HCT116 (cell line): ENCODE measurements around the gene IGSF23. TPM values are rescaled to one million over a fixed set of nuclear protein-coding genes. Genes with fewer than 3 reads are reported as not detected.

Experiments
- ATAC-seq: fragments of 200-7000 bp; cut with Tn5 transposase; 2 replicates; pipeline ENCODE4 v1.9.1; 2020; ENCODE audit warnings: mild to moderate bottlenecking, moderate library complexity
- BruUV-seq: library from RNA; stranded (reverse); fragments of 400-500 nt; replicated peaks from 2 replicates; lab custom pipeline; 2021; lab: Mats Ljungman, UMichigan
- CTCF ChIA-PET: fragments of 300-600 bp; sonication (Branson Sonifier 250); formaldehyde crosslinking; loops from one replicate; lab custom pipeline; 2021; ENCODE audit warnings: antibody characterized with exemption; lab: Charles Lee
- POLR2A ChIA-PET: fragments of 300-600, 350-600 bp; sonication (Branson Sonifier 250); formaldehyde crosslinking; loops from one replicate; lab custom pipeline; 2021; ENCODE audit warnings: antibody characterized with exemption; lab: Charles Lee
- RAD21 ChIA-PET, 2 experiments: fragments of 300-600 bp; sonication (Branson Sonifier 250); formaldehyde crosslinking; loops; one replicate each; lab custom pipeline; 2023; ENCODE audit warnings: low total read pairs in 2 of 2; ENCODE audit not compliant: uncharacterized antibody in 2 of 2, unreplicated experiment in 2 of 2, low non-redundant PET in 1 of 2; lab: Charles Lee
- DNase-seq: peaks from one replicate; pipeline ENCODE4 v3.0.0-alpha.2; 2010; ENCODE audit warnings: low read depth, low spot score
- H2AFZ ChIP-seq: fragments of 200-600 bp; shearing (Covaris generic), sonication (generic); 2 replicates; pipeline ENCODE4 v1.6.1; 2017; ENCODE audit warnings: low read depth, mixed run types, mixed read lengths, antibody characterized with exemption, low read length; ENCODE audit not compliant: poor library complexity, severe bottlenecking
- H3K27ac ChIP-seq: 2 replicates; pipeline ENCODE4 v1.5.1; 2012; ENCODE audit warnings: low read depth, low read length
- H3K27me3 ChIP-seq: fragments of 200-600 bp; sonication (generic); 2 replicates; pipeline ENCODE4 v1.6.1; 2016; ENCODE audit warnings: mixed run types, low read length, mixed read lengths; ENCODE audit not compliant: insufficient read depth
- H3K36me3 ChIP-seq, 2 experiments: fragments of 200-500 bp in 1 of 2; fragments of 200-600 bp in 1 of 2; sonication (Bioruptor generic) in 1 of 2; sonication (generic) in 1 of 2; 2 replicates each; pipeline versions ENCODE4 v1.5.1 to v1.6.1; 2014 to 2016; ENCODE audit warnings: low read length in 2 of 2, inconsistent platforms in 1 of 2, mixed read lengths in 1 of 2, mixed run types in 1 of 2; ENCODE audit not compliant: insufficient read depth in 2 of 2, control insufficient read depth in 1 of 2
- H3K4me1 ChIP-seq, 2 experiments: fragments of 200-600 bp in 1 of 2; sonication (generic) in 1 of 2; 2 replicates each; pipeline versions ENCODE4 v1.5.1 to v1.6.1; 2012 to 2017; ENCODE audit warnings: low read length in 2 of 2, inconsistent platforms in 1 of 2, mild to moderate bottlenecking in 1 of 2, mixed read lengths in 1 of 2, mixed run types in 1 of 2, moderate library complexity in 1 of 2; ENCODE audit not compliant: insufficient read depth in 2 of 2, control insufficient read depth in 1 of 2
- H3K4me2 ChIP-seq: fragments of 200-600 bp; sonication (generic); 2 replicates; pipeline ENCODE4 v1.6.1; 2017; ENCODE audit warnings: mixed run types, low read length, mixed read lengths
- H3K4me3 ChIP-seq, 2 experiments: fragments of 200-600 bp in 1 of 2; sonication (generic) in 1 of 2; replicated peaks in 1 of 2; 2 replicates each; pipeline ENCODE4 v1.5.1; 2011 to 2016; ENCODE audit warnings: low read length in 2 of 2, control low read depth in 1 of 2, low read depth in 1 of 2, mild to moderate bottlenecking in 1 of 2, mixed read lengths in 1 of 2, mixed run types in 1 of 2
- H3K79me2 ChIP-seq: fragments of 200-600 bp; sonication (generic); 2 replicates; pipeline ENCODE4 v1.6.1; 2017; ENCODE audit warnings: mild to moderate bottlenecking, mixed run types, low read length, moderate library complexity, mixed read lengths; ENCODE audit not compliant: insufficient read depth
- H3K9ac ChIP-seq: fragments of 200-600 bp; sonication (generic); 2 replicates; pipeline ENCODE4 v1.6.1; 2016; ENCODE audit warnings: low read length, mixed read lengths
- H3K9me2 ChIP-seq: fragments of 200-600 bp; sonication (generic), shearing (Covaris generic); 2 replicates; pipeline ENCODE4 v1.6.1; 2017; ENCODE audit warnings: mixed run types, mild to moderate bottlenecking, moderate library complexity; ENCODE audit not compliant: insufficient read depth
- H3K9me3 ChIP-seq, 2 experiments: fragments of 200-500 bp in 1 of 2; fragments of 200-600 bp in 1 of 2; sonication (Bioruptor generic) in 1 of 2; sonication (generic) in 1 of 2; 2 replicates each; pipeline ENCODE4 v1.6.1; 2014 to 2017; ENCODE audit warnings: low read length in 2 of 2, mixed read lengths in 2 of 2, inconsistent platforms in 1 of 2, low read depth in 1 of 2, mild to moderate bottlenecking in 1 of 2, mixed run types in 1 of 2, moderate library complexity in 1 of 2; ENCODE audit not compliant: control insufficient read depth in 1 of 2, insufficient read depth in 1 of 2
- H4K20me1 ChIP-seq: fragments of 200-600 bp; sonication (generic), shearing (Covaris generic); 2 replicates; pipeline ENCODE4 v1.6.1; 2017; ENCODE audit warnings: mixed run types, mild to moderate bottlenecking, moderate library complexity; ENCODE audit not compliant: insufficient read depth
- CEBPB ChIP-seq: IDR thresholded peaks from 2 replicates; pipeline ENCODE4 v1.6.1; 2012; ENCODE audit warnings: low read depth
- EGR1 ChIP-seq: IDR thresholded peaks from 2 replicates; pipeline ENCODE4 v1.6.1; 2012; ENCODE audit warnings: low read depth
- ELF1 ChIP-seq: IDR thresholded peaks from 2 replicates; pipeline ENCODE4 v1.6.1; 2012; ENCODE audit warnings: low read depth, borderline replicate concordance
- EZH2 ChIP-seq: fragments of 200-600 bp; sonication (generic); IDR thresholded peaks from 2 replicates; pipeline ENCODE4 v1.6.1; 2017; ENCODE audit warnings: antibody characterized with exemption, mixed run types
- FOSL1 ChIP-seq: IDR thresholded peaks from 2 replicates; pipeline ENCODE4 v1.6.1; 2012; ENCODE audit warnings: low read depth
- JUND ChIP-seq: IDR thresholded peaks from 2 replicates; pipeline ENCODE4 v1.6.1; 2012
- POLR2A ChIP-seq: IDR thresholded peaks from 2 replicates; pipeline ENCODE4 v1.7.0; 2011; ENCODE audit warnings: borderline replicate concordance; ENCODE audit not compliant: insufficient read depth, insufficient read length; ENCODE audit errors: extremely low read depth
- POLR2AphosphoS5 ChIP-seq: IDR thresholded peaks from 2 replicates; pipeline ENCODE4 v1.6.1; 2011; ENCODE audit warnings: mild to moderate bottlenecking, low read depth, low read length, moderate library complexity
- RAD21 ChIP-seq: IDR thresholded peaks from 2 replicates; pipeline ENCODE4 v1.6.1; 2012; ENCODE audit warnings: low read depth, mild to moderate bottlenecking
- SIN3A ChIP-seq: IDR thresholded peaks from 2 replicates; pipeline ENCODE4 v1.6.1; 2012; ENCODE audit warnings: low read depth
- SP1 ChIP-seq: IDR thresholded peaks from 2 replicates; pipeline ENCODE4 v1.6.1; 2012; ENCODE audit warnings: low read depth
- SRF ChIP-seq: IDR thresholded peaks from 2 replicates; pipeline ENCODE4 v1.6.1; 2012; ENCODE audit warnings: low read depth
- TCF7L2 ChIP-seq: IDR thresholded peaks from 2 replicates; pipeline ENCODE4 v1.7.0; 2011; ENCODE audit warnings: borderline replicate concordance, inconsistent platforms; ENCODE audit not compliant: insufficient read depth, insufficient read length; ENCODE audit errors: extremely low read depth
- ZFX ChIP-seq: fragments of 450-650 bp; IDR thresholded peaks from 2 replicates; pipeline ENCODE4 v1.6.1; 2017
- ZNF274 ChIP-seq: fragments of 200-500 bp; sonication (Bioruptor generic); IDR thresholded peaks from 2 replicates; pipeline ENCODE4 v1.6.1; 2014; ENCODE audit warnings: mild to moderate bottlenecking, low read depth, low read length, inconsistent platforms
- intact Hi-C: fragments of 100-400 bp; cut with micrococcal nuclease; formaldehyde crosslinking; loops from 2 replicates; pipeline ENCODE4 v1.10.0; 2022
- total RNA-seq: library from RNA; stranded (reverse); gene quantifications from one replicate; pipeline ENCODE4 v1.2.1, GENCODE V29; 2021; ENCODE audit not compliant: unreplicated experiment
- TF ChIP-seq, protein P1 (sequence below): IDR thresholded peaks from 2 replicates; pipeline ENCODE4 v1.6.1; 2012
- TF ChIP-seq, protein P2 (sequence below), 3 experiments: fragments of 200-600 bp in 1 of 3; sonication (generic) in 1 of 3; IDR thresholded peaks in 2 of 3; conservative IDR thresholded peaks in 1 of 3; 2 replicates each; pipeline ENCODE4 v1.5.1; 2012 to 2017; ENCODE audit warnings: low read depth in 2 of 3, low read length in 2 of 3, antibody characterized with exemption in 1 of 3, borderline replicate concordance in 1 of 3, control low read depth in 1 of 3, mild to moderate bottlenecking in 1 of 3, mixed read lengths in 1 of 3, mixed run types in 1 of 3, moderate library complexity in 1 of 3; ENCODE audit not compliant: insufficient read depth in 1 of 3
- TF ChIP-seq, protein P3 (sequence below): IDR thresholded peaks from 2 replicates; pipeline ENCODE4 v1.6.1; 2012
- TF ChIP-seq, protein P4 (sequence below): IDR thresholded peaks from 2 replicates; pipeline ENCODE4 v1.6.1; 2011; ENCODE audit warnings: mild to moderate bottlenecking, low read length, moderate library complexity; ENCODE audit not compliant: insufficient replicate concordance; ENCODE audit errors: extremely low read depth

IGSF23 gene
- total RNA-seq, 1 experiment from 2014 or later, result not detected

DNA sequence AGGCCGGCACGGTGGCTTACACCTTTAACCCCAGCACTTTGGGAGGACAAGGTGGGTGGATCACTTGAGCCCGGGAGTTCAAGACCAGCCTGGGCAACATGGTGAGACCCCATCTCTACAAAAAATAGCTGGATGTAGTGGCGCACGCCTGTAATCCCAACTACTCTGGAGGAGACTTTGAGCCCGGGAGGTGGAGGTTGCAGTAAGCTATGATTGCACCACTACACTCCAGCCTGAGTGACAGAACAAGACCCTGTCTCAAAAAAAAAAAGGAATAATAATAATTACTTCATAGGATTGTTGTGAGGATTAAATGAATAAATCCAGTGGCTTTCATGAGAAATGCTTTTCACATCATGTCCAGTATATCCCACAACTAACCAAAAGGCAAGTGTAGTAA lies 8.0 kb downstream of the IGSF23 start:
- Histone ChIP-seq H3K79me2 (no peaks in the 10 kb centered on the region), H3K9ac (no peak overlapping the region), H2AFZ (no peak overlapping the region), H3K9me3 (peaks cover 0 to 7% of the 10 kb centered on the region in 2 experiments; a peak in 1 of 4 replicates), H4K20me1 (no peaks in the 10 kb centered on the region), H3K9me2 (no peaks in the 10 kb centered on the region), H3K4me2 (no peak overlapping the region), H3K4me3 (no peak overlapping the region), H3K27ac (no peak overlapping the region), H3K27me3 (no peaks in the 10 kb centered on the region), H3K4me1 (peaks cover 11 to 15% of the 10 kb centered on the region in 2 experiments), H3K36me3 (0 out of 4 replicates have a peak, but pooled peaks cover 0 to 8% of the 10 kb centered on the region in 2 experiments)
- TF ChIP-seq SP1, result no peak
- TF ChIP-seq POLR2AphosphoS5, result no peak
- no peak for TF ChIP-seq ZNF274
- TF ChIP-seq, protein P1, sequence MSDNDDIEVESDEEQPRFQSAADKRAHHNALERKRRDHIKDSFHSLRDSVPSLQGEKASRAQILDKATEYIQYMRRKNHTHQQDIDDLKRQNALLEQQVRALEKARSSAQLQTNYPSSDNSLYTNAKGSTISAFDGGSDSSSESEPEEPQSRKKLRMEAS, result no peak
- no peak for TF ChIP-seq ELF1
- TF ChIP-seq, protein P2, sequence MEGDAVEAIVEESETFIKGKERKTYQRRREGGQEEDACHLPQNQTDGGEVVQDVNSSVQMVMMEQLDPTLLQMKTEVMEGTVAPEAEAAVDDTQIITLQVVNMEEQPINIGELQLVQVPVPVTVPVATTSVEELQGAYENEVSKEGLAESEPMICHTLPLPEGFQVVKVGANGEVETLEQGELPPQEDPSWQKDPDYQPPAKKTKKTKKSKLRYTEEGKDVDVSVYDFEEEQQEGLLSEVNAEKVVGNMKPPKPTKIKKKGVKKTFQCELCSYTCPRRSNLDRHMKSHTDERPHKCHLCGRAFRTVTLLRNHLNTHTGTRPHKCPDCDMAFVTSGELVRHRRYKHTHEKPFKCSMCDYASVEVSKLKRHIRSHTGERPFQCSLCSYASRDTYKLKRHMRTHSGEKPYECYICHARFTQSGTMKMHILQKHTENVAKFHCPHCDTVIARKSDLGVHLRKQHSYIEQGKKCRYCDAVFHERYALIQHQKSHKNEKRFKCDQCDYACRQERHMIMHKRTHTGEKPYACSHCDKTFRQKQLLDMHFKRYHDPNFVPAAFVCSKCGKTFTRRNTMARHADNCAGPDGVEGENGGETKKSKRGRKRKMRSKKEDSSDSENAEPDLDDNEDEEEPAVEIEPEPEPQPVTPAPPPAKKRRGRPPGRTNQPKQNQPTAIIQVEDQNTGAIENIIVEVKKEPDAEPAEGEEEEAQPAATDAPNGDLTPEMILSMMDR (IDR thresholded peaks at IDR 0.05 in 2 of 3, conservative IDR thresholded peaks at IDR 0.05 in 1 of 3; ENCODE audit: borderline replicate concordance in 1 of 3, insufficient read depth in 1 of 3, low read depth in 2 of 3, low read length in 2 of 3), result no peak
- no peak for TF ChIP-seq JUND
- TF ChIP-seq EZH2, result no peak
- TF ChIP-seq SRF, result no peak
- TF ChIP-seq EGR1, result no peak
- TF ChIP-seq CEBPB, result no peak
- TF ChIP-seq POLR2A, result no peak
- no peak for TF ChIP-seq ZFX
- TF ChIP-seq, protein P3, sequence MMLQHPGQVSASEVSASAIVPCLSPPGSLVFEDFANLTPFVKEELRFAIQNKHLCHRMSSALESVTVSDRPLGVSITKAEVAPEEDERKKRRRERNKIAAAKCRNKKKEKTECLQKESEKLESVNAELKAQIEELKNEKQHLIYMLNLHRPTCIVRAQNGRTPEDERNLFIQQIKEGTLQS, result no peak
- TF ChIP-seq RAD21, result no peak
- no peak for TF ChIP-seq FOSL1
- no peak for TF ChIP-seq SIN3A
- no peak for TF ChIP-seq TCF7L2
- TF ChIP-seq, protein P4, sequence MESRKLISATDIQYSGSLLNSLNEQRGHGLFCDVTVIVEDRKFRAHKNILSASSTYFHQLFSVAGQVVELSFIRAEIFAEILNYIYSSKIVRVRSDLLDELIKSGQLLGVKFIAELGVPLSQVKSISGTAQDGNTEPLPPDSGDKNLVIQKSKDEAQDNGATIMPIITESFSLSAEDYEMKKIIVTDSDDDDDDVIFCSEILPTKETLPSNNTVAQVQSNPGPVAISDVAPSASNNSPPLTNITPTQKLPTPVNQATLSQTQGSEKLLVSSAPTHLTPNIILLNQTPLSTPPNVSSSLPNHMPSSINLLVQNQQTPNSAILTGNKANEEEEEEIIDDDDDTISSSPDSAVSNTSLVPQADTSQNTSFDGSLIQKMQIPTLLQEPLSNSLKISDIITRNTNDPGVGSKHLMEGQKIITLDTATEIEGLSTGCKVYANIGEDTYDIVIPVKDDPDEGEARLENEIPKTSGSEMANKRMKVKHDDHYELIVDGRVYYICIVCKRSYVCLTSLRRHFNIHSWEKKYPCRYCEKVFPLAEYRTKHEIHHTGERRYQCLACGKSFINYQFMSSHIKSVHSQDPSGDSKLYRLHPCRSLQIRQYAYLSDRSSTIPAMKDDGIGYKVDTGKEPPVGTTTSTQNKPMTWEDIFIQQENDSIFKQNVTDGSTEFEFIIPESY, result no peak
- CTCF ChIA-PET, result no interaction called here
- DNase-seq (no peak), ATAC-seq (no peak)
- BruUV-seq, result no TSS peak
- intact Hi-C loops, result no loop called here
- RAD21 ChIA-PET, result no interaction called here
- POLR2A ChIA-PET, result no interaction called here
